ENCODE results near the gene SYNE1.

The SYNE1 gene

DNA sequence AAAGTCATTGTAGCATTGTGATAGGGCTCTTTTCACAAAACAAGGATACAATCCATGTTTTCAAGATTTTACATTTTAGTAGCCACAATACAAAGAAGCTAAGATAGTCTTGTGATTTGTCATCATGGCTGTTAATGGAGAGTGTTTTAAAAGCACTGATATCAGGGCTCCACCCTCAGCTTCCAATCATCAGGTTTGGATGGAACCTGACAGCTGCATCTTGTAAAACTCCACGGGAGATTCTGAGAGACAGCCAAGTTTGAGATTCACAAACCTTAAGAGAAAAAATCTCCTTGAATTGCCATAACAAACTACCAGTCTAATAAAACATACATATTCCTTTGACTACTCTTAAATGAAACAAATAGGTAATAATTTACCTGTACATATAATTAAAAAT is 549.5 kb downstream of the SYNE1 start:
- Histone ChIP-seq H3K4me3 (replicated peaks; ENCODE audit: insufficient read depth, low read length) (no peak overlapping the region), H3K27ac (replicated peaks) (no peak overlapping the region), H3K27me3 (ENCODE audit: insufficient read depth, poor library complexity, severe bottlenecking) (no peaks in the 10 kb centered on the region)
- TF ChIP-seq REST (IDR thresholded peaks at IDR 0.05; ENCODE audit: insufficient replicate concordance, low read depth) (no peak), SPI1 (IDR thresholded peaks at IDR 0.05; ENCODE audit: borderline replicate concordance, low read depth) (no peak), GABPA (IDR thresholded peaks at IDR 0.05; ENCODE audit: low read depth) (no peak), POLR2AphosphoS5 (IDR thresholded peaks at IDR 0.05; ENCODE audit: low read depth) (no peak)
- TF ChIP-seq, protein P1, sequence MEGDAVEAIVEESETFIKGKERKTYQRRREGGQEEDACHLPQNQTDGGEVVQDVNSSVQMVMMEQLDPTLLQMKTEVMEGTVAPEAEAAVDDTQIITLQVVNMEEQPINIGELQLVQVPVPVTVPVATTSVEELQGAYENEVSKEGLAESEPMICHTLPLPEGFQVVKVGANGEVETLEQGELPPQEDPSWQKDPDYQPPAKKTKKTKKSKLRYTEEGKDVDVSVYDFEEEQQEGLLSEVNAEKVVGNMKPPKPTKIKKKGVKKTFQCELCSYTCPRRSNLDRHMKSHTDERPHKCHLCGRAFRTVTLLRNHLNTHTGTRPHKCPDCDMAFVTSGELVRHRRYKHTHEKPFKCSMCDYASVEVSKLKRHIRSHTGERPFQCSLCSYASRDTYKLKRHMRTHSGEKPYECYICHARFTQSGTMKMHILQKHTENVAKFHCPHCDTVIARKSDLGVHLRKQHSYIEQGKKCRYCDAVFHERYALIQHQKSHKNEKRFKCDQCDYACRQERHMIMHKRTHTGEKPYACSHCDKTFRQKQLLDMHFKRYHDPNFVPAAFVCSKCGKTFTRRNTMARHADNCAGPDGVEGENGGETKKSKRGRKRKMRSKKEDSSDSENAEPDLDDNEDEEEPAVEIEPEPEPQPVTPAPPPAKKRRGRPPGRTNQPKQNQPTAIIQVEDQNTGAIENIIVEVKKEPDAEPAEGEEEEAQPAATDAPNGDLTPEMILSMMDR (IDR thresholded peaks at IDR 0.05; ENCODE audit: insufficient read depth, low read length), result no peak
- DNase-seq (ENCODE audit: low read depth in 1 of 2, low spot score in 1 of 2), result no peak

DNA sequence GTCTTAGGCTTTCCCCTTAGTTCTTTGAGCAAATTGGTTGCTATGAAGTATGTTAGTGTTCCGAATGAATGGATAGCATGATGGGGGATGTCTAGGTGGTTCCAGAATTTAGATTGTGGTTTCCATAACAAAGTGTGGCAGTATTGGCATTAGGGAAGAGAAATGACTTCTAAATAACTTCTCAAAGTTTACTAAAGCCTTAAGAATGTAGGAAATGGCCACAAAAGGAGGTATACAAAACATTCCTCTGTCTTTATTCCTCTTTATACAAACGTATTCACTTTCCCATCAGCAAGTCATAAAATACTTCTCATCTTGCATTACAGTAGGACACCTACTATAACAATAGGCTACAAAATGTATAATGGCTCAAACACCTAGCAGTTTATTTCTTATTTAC is 550.1 kb downstream of the SYNE1 start:
- Histone ChIP-seq H3K27ac (replicated peaks) (no peak overlapping the region), H3K27me3 (ENCODE audit: insufficient read depth, poor library complexity, severe bottlenecking) (no peaks in the 10 kb centered on the region), H3K4me3 (replicated peaks; ENCODE audit: insufficient read depth, low read length) (no peak overlapping the region)
- DNase-seq (ENCODE audit: low read depth in 1 of 2, low spot score in 1 of 2), result no peak
- no peak for TF ChIP-seq SPI1 (IDR thresholded peaks at IDR 0.05; ENCODE audit: borderline replicate concordance, low read depth)
- TF ChIP-seq POLR2AphosphoS5 (IDR thresholded peaks at IDR 0.05; ENCODE audit: low read depth), result no peak
- no peak for TF ChIP-seq REST (IDR thresholded peaks at IDR 0.05; ENCODE audit: insufficient replicate concordance, low read depth)
- TF ChIP-seq GABPA (IDR thresholded peaks at IDR 0.05; ENCODE audit: low read depth), result no peak
- TF ChIP-seq, protein P1 (IDR thresholded peaks at IDR 0.05; ENCODE audit: insufficient read depth, low read length), result no peak

GRCh38 chr6:152086223-152086873 is 550.8 kb downstream of the SYNE1 start:
- no peak for DNase-seq (ENCODE audit: low read depth in 1 of 2, low spot score in 1 of 2)
- no peak for TF ChIP-seq REST (IDR thresholded peaks at IDR 0.05; ENCODE audit: insufficient replicate concordance, low read depth)
- no peak for TF ChIP-seq POLR2AphosphoS5 (IDR thresholded peaks at IDR 0.05; ENCODE audit: low read depth)
- TF ChIP-seq, protein P1 (IDR thresholded peaks at IDR 0.05; ENCODE audit: insufficient read depth, low read length), result no peak
- TF ChIP-seq GABPA (IDR thresholded peaks at IDR 0.05; ENCODE audit: low read depth), result no peak
- no peak for TF ChIP-seq SPI1 (IDR thresholded peaks at IDR 0.05; ENCODE audit: borderline replicate concordance, low read depth)
- Histone ChIP-seq H3K4me3 (replicated peaks; ENCODE audit: insufficient read depth, low read length) (no peak overlapping the region), H3K27ac (replicated peaks) (no peak overlapping the region), H3K27me3 (ENCODE audit: insufficient read depth, poor library complexity, severe bottlenecking) (no peaks in the 10 kb centered on the region)

Data from HL-60 (cell line).